Measurements from ENCODE around the gene VASH1. TPM values are rescaled to one million over a fixed set of nuclear protein-coding genes. Genes with fewer than 3 reads are reported as not detected.

The VASH1 gene
- total RNA-seq, 1 donor from 2014 or later, result 19.3 TPM

DNA sequence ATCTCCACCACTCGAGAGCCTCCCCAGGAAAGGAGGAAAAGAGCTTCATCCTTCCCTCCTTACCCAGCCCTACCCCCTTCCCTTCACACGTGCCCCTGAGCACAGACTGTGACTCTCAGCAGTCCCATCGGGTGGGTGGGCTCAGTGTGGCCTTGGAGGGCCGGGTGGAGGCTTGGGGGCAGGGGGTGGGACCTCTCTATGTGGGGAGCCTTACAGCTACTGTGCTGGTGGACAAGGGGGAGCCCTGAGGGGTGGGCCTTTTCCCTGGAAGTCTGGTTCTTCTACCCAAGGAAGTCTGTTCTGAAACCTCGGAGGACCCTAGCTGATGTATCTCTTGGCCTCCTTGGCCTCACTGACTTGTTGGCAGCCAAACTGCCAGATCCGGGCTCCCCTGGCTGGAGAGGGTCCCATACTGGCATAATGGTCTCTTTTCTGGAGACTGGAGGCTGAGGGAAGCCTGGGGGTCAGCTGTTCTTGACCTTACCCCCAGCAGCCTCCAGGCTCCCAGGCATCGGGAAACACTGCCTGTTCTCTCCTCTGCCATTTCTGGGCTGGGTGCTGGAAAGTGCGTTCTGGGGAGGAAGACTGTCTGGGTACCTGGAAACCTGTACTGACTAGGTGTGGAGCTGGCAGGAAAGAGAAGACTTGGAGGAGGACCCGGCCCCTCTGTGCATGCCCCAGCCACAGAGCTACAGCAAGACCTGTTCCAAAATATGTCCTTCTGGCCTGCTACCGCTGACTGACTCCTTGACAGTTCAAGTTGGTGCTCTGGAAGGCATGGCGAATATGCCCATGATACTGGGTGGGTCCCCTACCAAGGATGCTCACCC lies 7.6 kb downstream of the VASH1 start:
- ATAC-seq (no peak), DNase-seq (ENCODE audit: low spot score) (no peak)
- intact Hi-C loops (cut with DNase I), result no loop called here

DNA sequence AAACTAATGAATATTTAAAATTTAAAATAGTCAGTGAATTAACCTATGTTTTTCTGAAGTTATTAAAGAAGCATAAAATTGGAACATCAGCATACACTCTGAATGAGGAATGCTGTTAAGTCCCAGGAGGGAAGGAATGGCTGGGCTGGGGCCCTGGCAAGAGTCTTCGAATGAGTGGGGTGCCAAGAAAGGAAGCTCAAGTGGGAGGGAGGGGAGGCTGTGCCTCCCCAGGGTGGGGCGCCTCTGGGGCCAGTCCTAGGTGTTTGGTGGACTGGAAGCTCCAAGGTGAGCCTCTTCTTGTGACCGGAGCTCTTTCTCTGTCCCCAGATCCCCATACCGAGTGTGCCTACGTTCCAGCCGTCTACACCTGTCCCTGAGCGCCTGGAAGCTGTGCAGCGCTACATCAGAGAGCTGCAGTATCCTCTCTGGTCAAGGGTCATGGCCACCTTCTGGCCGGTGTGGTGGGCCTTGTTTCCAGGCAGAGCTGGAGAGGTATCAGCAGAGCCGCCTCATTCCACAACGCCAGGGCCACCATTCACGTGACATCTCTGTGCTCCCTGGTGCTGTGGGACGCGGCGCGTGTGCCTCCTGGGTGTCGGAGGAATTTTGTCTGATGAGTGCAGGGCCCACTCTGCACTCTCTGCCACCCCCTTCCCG lies 8.5 kb downstream of the VASH1 start:
- ATAC-seq (no peak), DNase-seq (ENCODE audit: low spot score) (no peak)
- intact Hi-C loops (cut with DNase I), result no loop called here

DNA sequence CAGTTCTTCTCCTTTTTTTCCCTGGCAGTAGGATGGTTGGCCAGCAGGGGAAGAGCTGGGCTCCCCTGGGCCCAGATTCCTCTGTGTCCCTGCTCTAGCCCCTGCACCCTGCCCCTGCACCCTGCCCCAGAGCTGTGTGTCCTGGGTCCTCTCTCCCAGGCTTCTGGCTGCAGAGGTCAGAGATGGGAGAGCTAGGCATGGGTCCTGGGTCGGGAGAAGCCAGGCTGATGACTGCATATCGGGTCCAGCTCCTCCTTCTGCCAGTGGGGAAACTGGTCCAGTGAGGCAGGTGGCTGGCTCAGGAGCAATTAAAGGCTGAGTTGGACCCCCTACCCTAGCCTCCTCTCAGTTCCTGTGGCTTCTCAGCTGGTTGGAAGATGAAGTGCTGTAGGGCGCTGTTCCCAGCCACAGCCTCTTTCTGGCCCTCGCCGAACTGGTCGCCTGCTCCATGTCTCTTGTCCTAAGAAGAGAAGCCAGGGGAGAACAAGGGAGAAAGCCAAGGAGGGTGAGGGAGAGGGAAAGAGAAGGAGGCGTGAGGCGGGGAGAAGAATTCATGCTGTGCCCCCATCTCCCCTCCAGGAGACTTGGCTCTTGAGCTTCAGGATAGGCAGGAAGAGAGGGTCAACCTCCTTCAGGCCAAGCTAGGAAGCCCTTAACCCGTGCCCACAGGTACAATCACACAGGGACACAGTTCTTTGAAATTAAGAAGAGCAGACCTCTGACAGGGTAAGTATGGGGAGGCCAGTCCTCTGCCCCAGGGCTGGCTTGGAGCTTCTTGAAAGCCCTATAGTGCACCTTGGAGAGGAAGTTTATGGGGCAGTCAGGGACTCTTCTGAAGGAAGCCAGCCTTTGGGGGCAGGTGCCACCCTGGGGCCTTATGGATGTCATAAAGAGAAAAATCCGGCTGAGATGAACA lies 9.5 kb downstream of the VASH1 start:
- no peak for ATAC-seq
- intact Hi-C loops (cut with DNase I), result no loop called here
- DNase-seq (ENCODE audit: low spot score), result no peak

DNA sequence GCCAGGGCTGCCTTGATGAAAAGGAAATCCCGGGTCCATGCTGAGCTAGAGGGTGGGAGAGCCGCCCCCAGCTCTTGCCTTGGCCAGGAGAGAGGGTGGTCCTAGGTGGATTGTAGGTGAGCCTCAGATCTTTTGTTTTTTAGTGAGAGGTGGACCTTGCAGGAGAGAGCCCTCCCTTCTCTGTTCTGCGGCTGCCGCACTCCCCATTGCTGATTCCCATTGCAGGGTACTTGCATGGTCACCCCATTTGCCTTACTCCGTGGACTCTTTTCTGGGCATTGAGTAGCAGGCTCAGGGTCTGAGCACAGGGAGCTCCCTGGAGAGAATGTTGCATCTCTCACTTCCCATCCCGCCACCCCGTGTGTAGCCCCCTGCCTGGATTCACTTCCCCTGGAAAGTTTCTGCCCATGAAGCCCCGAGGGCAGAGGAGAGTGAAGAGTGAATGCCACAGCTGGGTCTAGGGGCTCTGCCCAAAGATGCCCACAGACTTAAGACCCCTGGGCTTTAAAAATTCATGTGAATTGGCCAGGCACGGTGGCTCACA lies 10.2 kb downstream of the VASH1 start:
- intact Hi-C loops (cut with DNase I), result no loop called here
- no peak for DNase-seq (ENCODE audit: low spot score)
- ATAC-seq, result no peak

DNA sequence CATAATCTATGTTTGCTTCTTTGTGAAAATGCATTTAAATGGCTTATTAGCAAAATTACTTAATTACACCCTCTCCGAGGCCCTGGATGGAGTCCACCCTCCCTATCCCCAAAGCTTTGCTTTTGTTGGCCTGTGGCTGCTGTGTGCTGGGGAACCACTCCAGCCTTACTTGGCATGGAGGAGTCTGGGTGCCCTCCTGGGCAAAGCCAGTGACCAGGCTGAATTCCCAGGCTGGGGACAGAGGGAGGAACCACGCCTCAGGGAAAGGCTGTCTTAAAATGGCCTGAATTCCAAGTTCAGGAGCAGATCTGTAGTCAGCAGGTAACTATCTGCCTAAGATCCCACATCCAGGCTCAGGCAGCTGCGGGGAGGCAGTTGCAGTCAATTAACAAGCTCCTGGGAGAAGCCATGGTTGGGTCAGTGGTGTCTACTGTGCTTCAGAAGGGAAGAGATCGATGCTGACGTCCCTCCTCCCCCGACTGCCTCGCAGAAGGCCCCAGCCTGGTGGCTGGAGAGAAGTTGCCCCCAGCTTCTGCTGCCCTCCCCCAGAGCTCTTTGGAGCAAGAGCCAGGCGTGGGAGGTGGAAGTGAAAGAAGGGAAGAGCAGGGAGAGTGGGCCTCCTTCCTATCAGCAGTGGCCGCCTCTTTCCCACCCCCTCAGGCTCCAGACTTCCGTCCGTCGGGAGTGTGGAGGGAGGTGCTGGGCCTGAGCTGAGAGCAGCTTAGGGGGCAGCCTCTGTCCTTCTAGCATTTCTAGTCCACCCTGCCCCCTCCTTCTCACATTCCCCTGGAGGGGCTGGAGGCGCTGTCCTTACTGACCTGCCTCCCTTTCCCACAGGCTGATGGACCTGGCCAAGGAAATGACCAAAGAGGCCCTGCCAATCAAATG lies 11.3 kb downstream of the VASH1 start:
- intact Hi-C loops (cut with DNase I), result no loop called here
- DNase-seq (ENCODE audit: low spot score) (peak; percentile 72), ATAC-seq (peak; percentile 56)

DNA sequence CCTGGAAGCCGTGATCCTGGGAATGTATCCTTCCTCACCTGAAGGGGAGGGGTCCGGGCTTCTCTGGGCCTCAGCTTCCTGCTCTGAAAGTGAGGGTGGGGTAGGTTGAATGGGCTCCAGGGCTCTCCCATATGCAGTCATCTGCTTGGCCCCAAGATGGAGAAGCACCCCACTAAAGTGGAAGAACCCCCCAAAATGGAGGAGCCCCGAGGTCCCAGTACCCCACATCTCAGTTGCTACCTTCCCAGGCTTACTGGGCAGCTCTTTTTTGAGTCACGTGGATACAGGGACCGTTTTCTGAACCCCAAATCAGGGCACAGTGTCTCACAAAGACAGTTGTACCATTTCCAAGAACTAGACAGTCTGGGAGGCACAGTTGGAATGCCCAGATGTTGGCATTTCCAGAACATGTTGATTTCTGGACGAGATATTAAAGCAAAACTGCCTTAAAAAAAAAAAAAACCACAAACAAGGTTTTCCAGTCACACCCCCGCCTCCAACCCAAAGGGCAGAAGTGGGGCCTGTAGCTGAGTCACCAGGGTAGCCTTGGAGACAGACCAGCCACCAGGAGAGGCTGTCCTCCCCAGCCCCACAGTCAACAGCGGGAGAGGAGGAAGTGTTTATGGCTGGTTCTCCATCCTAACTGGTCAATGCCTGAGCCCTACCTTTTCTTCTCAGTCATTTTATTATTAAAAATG lies 12.1 kb downstream of the VASH1 start:
- peak; percentile 73 for DNase-seq (ENCODE audit: low spot score)
- intact Hi-C loops (cut with DNase I), result no loop called here

DNA sequence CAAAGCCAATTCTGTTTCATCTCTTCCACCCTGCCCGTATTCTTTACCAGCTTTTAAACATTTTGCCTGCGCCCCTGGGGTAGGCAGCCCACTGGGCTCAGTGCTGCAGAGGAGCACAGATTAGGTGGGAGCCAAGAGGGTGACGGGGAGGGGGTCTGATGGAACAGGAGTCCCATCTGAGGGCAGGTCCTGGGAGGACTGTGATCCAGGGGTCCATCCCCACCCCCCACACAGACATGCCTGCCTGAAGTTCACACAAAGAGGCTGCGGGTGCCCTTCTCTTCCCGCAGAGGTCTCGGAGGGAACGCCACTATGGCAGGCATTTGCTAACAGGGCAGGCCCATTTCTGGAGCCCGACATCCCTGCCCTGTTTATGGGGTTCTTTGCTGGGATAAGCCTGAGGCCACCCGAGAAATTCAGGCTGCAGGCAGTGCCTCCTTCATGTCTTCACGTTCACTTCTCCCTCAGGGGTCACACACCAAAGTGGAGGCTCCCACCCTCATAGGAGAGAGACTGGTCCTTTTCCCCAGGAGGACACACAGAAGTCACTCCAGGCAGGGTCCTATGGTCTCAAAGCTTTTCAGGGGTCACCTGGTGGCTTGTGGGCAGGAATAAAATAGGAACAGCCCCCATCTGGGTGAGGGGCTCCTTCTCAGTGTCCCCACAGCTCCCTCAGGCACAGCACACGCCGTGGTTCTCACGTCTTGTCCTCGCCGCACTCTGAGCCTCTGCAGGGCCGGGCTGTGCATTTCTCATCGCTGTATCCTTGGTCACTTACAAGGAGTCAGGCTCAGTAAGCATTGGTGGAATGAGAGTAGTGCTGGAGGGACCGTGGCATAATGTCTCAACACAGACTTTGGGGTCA lies 12.9 kb downstream of the VASH1 start:
- ATAC-seq (no peak), DNase-seq (ENCODE audit: low spot score) (no peak)
- intact Hi-C loops (cut with DNase I), result no loop called here

More for the DNA sequence above, 12.1 kb downstream of the VASH1 start:
- peak; percentile 84 for ATAC-seq

DNA sequence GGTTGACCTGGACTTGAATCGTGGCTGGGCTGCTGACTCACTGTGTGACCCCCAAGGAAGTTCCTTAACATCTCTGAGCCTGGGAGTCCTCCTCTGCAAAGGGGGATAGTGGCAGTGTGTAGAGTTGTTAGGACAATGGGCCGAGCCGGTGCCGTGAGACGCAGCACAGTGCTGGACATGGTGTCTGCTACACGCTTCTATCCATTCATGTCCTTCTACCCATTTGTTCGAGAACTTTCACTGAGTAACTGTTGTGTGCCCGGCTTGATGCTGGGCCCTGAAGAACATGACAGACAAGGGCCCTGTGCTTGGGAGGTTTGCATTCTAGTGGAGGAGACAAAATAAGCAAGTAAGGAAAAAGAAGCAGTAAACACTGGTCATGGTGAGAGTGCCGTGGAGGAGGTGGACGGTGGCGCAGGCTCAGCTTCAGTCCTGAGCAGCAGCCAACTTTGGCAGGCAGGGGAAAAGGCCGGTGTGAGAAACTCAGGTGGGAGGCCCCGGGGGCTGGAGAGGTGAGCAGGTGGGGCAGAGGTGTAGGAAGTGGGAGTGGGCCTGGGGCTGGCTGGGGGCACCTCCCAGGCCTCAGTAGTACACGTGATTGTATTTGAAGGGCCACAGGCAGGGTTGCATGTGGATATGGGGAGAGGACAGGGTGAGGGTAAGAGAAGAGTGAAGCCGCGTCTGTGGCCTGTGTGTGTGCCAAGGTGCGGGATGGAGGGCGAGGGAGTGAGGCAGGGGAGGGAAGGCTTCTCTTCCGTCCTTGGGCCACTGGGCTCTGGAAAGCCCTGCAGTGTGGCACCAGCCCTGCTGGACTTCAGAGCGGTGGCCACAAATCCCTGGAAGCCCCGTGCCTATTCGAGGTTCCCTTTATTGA lies 13.8 kb downstream of the VASH1 start:
- DNase-seq (ENCODE audit: low spot score), result no peak
- no peak for ATAC-seq
- intact Hi-C loops (cut with DNase I), result no loop called here

DNA sequence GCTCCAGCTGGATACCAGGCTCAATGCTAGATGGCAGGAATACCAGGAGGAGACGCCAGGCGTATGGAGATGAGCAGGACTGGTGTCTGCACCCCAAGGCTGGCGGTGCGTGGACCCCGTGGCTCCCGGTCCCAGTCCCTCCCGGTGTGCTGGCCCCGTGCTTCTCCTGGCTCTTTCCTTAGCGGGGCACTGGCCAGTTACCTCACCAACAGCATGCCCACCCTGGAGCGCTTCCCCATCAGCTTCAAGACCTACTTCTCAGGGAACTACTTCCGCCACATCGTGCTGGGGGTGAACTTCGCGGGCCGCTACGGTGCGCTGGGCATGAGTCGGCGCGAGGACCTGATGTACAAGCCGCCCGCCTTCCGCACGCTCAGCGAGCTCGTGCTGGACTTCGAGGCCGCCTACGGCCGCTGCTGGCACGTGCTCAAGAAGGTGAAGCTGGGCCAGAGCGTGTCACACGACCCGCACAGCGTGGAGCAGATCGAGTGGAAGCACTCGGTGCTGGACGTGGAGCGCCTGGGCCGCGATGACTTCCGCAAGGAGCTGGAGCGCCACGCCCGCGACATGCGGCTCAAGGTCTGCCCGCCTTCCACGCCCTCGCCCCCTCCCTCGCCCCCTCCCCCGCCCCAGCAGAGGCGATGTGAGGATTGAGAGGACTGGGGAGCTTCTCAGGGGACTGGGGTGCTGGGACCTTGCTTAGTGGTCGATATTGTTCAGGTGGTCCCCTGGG lies 14.6 kb downstream of the VASH1 start:
- intact Hi-C loops (cut with DNase I), result no loop called here
- ATAC-seq (no peak), DNase-seq (ENCODE audit: low spot score) (peak; percentile 55)

DNA sequence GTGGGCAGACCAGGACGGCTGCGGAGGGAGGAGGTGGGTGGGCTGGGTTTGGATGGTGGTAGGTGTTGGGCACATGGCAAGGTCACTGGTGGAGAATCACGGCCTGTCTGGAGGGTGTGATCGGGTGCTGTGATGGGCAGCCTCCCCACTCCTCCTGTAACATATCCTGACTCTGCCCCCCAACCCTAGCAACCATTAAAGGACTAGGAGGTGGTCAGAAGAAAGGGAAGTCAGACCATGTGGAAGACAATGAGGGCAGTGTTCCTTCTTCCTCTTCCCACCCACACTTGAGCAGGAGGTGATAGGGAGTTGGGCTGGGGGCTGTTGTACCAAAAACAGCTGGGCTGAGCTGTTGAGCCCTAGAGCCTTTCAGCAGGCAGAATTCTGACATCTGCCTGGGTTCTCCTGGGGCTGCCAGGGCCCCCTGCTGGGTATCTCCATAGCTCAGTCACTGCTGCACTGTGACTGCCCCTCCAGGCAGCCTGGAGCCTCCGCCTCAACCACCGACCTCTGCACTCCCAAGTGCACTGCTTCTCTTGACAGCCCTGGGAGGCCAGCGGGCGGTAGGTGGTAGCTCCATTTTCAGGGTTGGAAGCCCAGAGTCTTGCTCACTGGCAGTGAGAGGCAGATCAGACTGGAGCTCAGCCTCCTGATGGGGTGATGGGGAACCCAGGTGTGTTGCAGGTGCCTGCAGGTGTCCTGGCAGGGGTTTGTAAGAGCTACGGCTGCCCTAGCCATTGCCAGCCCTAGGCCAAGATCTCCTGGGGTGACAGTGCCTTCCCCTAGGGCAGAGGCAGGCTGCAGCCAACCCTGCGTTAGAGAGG lies 15.4 kb downstream of the VASH1 start:
- ATAC-seq (no peak), DNase-seq (ENCODE audit: low spot score) (peak; percentile 54)
- intact Hi-C loops (cut with DNase I), result no loop called here

DNA sequence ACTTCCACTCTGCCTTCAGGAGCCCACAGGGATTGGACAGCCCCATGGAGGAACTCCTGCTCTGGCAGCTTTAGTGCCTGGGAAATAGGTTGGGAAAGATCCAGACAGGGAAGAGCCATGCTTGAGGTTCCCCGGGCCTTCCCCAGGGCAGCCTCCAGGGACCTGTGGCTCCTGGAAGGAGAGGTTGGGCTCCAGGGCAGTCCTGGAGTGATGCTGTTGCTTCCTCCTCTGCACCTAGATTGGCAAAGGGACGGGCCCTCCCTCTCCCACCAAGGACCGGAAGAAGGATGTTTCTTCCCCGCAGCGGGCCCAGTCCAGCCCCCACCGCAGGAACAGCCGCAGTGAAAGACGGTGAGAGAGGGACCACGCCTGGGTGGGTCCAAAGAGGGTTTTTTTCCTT lies 16.5 kb downstream of the VASH1 start:
- ATAC-seq (no peak), DNase-seq (ENCODE audit: low spot score) (no peak)
- intact Hi-C loops (cut with DNase I), result no loop called here

DNA sequence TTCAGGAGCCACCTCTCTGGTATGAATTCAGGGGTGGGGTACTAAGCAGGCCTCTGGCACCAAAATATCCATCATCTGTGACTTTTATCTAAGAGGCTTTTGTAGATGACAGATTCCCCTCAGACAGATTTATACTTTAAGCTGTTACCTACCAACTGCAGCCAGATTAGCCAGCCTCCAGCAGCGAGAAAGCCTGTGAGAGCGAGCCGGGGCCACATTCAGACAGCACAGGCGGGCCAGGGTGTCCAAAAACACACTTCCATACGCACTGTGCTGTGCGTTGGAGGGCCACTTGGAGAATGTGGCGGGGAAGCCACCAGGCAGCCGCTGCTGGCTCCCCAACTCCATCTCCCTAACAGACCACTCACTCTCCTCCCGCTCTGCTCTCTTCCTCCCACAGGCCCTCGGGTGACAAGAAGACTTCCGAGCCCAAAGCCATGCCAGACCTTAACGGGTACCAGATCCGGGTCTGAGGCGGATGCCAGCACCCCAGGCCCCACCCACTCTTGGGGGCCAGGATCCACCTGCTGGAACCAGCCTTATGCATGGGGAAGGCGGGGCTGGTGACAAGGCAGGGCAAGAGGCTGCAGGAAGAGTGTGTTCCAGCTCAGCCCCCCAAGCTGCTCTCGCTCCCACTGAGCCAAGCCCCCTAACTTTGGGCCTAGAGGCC lies 17.4 kb downstream of the VASH1 start:
- no peak for DNase-seq (ENCODE audit: low spot score)
- ATAC-seq, result no peak
- intact Hi-C loops (cut with DNase I), result no loop called here

DNA sequence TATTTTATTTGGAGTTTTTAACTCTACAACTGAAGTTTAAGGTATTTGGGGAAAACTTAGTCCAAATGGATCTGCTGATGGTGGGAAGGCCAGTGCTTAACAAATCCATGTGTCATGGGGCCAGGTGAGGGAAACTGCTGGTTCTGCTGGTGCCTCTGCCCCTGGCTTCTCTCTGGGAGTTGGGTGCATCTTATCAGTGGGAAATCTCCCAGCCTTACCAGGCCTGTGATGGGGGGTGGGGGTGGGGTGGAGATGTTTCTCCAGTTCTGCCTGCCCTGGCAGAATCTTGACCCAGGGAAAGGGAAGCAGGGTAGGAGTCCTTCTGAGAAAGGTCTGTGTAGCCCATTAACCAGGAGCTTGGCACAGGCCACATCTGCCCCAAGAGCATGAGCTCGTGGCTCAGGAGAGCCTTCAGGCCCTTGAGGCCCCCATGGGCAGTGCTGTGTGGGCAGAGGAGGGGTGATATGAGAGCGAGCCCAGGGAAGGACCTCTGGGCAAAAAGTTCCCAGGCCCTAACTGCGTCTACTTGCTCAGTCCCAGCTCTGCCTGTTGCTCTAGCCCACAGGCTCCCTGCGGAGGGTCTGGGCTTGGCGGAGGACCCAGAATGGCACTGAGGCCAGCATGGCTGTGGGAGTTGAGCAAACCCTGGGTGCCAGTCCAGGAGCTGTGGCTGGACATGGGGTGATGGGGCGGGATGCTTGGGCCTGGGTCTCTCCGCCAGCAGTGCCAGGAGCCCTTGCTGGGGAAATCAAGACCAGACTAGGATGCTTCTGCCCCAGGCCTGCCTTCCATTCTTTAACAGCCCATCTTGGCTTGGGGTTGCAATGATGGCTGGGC lies 18.2 kb downstream of the VASH1 start:
- DNase-seq (ENCODE audit: low spot score), result no peak
- ATAC-seq, result no peak
- intact Hi-C loops (cut with DNase I), result loop anchor here (10.0 kb wide), 1 partner anchor 65 kb away; no protein-coding TSS in a partner anchor

Data from sciatic nerve (tissue), 2 donors.